ENCODE measurements around the gene TRABD.
A peak's percentile ranks its signal among the peaks of the same experiment; 100 is the strongest.

Gene TRABD

GRCh38 chr22:50218153-50218995, 32.7 kb downstream of the TRABD start:
- no peak for DNase-seq (ENCODE audit: low spot score)

GRCh38 chr22:50218996-50219727, 33.4 kb downstream of the TRABD start:
- DNase-seq (ENCODE audit: low spot score): peak; percentile 47

- no peak for DNase-seq (ENCODE audit: low spot score)
These were observed 34.3 kb downstream of the TRABD start for GRCh38 chr22:50219800-50220602.

- DNase-seq (ENCODE audit: low spot score): no peak
These were observed 35.1 kb downstream of the TRABD start for GRCh38 chr22:50220603-50221409.

- DNase-seq (ENCODE audit: low spot score): no peak
These were observed 35.9 kb downstream of the TRABD start for GRCh38 chr22:50221410-50222300.

GRCh38 chr22:50222508-50222907, 36.8 kb downstream of the TRABD start:
- DNase-seq (ENCODE audit: low spot score): no peak

- no peak for DNase-seq (ENCODE audit: low spot score)
These were observed 38.4 kb downstream of the TRABD start for GRCh38 chr22:50224071-50224470.

GRCh38 chr22:50225200-50225969, 39.7 kb downstream of the TRABD start:
- DNase-seq (ENCODE audit: low spot score): no peak

GRCh38 chr22:50226063-50226874, 40.6 kb downstream of the TRABD start:
- no peak for DNase-seq (ENCODE audit: low spot score)

- no peak for DNase-seq (ENCODE audit: low spot score)
These were observed 41.1 kb downstream of the TRABD start for GRCh38 chr22:50226875-50227165.

GRCh38 chr22:50227579-50228215, 42.0 kb downstream of the TRABD start:
- no peak for DNase-seq (ENCODE audit: low spot score)

GRCh38 chr22:50228366-50228765, 42.7 kb downstream of the TRABD start:
- no peak for DNase-seq (ENCODE audit: low spot score)

- no peak for DNase-seq (ENCODE audit: low spot score)
These were observed 43.7 kb downstream of the TRABD start for GRCh38 chr22:50229370-50229769.

GRCh38 chr22:50232481-50233151, 46.9 kb downstream of the TRABD start:
- DNase-seq (ENCODE audit: low spot score): no peak

- no peak for DNase-seq (ENCODE audit: low spot score)
These were observed 47.5 kb downstream of the TRABD start for GRCh38 chr22:50233223-50233622.

GRCh38 chr22:50236731-50237409, 51.2 kb downstream of the TRABD start:
- no peak for DNase-seq (ENCODE audit: low spot score)

- DNase-seq (ENCODE audit: low spot score): no peak
These were observed 53.0 kb downstream of the TRABD start for GRCh38 chr22:50238755-50239154.
